ENCODE results near the gene LHFPL6. TPM values are rescaled to one million over a fixed set of nuclear protein-coding genes. Genes with fewer than 3 reads are reported as not detected.

The LHFPL6 gene
- total RNA-seq, 3 donors from 2014 or later = 54.2 to 99.6 (median 91.7) TPM

- no peaks in the 10 kb centered on the region for H3K4me1 ChIP-seq
- DNase-seq (ENCODE audit: low spot score in 2 of 2) = no peak
- peaks cover 0 to 3% of the 10 kb centered on the region in 2 donors for H3K9me3 ChIP-seq
- no peak overlapping the region for H3K27ac ChIP-seq
- no peak overlapping the region for H3K4me3 ChIP-seq
- intact Hi-C loops (cut with DNase I; ENCODE audit: low total_unique reads) = no loop called here
- H3K27me3 ChIP-seq = no peaks in the 10 kb centered on the region
- H3K36me3 ChIP-seq = no peaks in the 10 kb centered on the region
- TF ChIP-seq POLR2AphosphoS5 (IDR thresholded peaks at IDR 0.05) = no peak
- no peak for TF ChIP-seq CTCF (IDR thresholded peaks at IDR 0.05)
- TF ChIP-seq POLR2A (IDR thresholded peaks at IDR 0.05) = no peak
Observed at GRCh38 chr13:39336207-39336606, 266.8 kb downstream of the LHFPL6 start.

- Histone ChIP-seq H3K27ac (no peak overlapping the region), H3K27me3 (no peaks in the 10 kb centered on the region), H3K36me3 (no peaks in the 10 kb centered on the region), H3K4me3 (no peak overlapping the region), H3K4me1 (no peaks in the 10 kb centered on the region), H3K9me3 (peaks cover 0 to 3% of the 10 kb centered on the region in 2 donors)
- no peak for TF ChIP-seq POLR2A (IDR thresholded peaks at IDR 0.05)
- no peak for TF ChIP-seq CTCF (IDR thresholded peaks at IDR 0.05)
- TF ChIP-seq POLR2AphosphoS5 (IDR thresholded peaks at IDR 0.05) = no peak
- intact Hi-C loops (cut with DNase I; ENCODE audit: low total_unique reads) = no loop called here
- DNase-seq (ENCODE audit: low spot score in 2 of 2) = no peak
Observed at GRCh38 chr13:39335721-39336120, 267.3 kb downstream of the LHFPL6 start.

- no peak for DNase-seq (ENCODE audit: low spot score in 2 of 2)
- Histone ChIP-seq H3K36me3 (no peaks in the 10 kb centered on the region), H3K9me3 (peaks cover 0 to 3% of the 10 kb centered on the region in 2 donors), H3K27me3 (no peaks in the 10 kb centered on the region), H3K4me1 (no peaks in the 10 kb centered on the region), H3K4me3 (no peak overlapping the region), H3K27ac (no peak overlapping the region)
- TF ChIP-seq CTCF (IDR thresholded peaks at IDR 0.05) = no peak
- no peak for TF ChIP-seq POLR2A (IDR thresholded peaks at IDR 0.05)
- no peak for TF ChIP-seq POLR2AphosphoS5 (IDR thresholded peaks at IDR 0.05)
- intact Hi-C loops (cut with DNase I; ENCODE audit: low total_unique reads) = no loop called here
Observed at GRCh38 chr13:39330504-39330903, 272.5 kb downstream of the LHFPL6 start.

DNA sequence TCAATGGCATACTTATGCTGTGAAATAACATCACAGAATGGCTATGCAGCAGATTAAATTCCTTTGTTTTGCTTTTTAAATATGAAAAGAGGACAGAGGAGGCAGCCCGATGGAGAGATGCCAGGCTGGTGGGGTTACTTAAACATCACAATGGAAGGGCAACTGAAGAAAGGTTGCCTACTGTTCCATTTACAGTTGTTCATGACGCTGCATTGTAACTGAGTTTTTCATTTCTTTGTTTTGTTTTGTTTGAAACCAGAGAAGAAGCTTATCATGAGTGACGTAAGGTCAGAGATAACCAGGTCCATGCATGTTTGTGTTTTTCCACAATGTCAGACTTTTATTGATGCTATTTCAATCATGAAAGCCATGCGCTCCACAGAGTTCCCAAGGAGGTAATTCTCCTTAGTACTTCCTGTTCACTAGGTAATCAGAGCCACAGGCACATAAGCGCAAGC is 273.8 kb downstream of the LHFPL6 start:
- Histone ChIP-seq H3K4me3 (no peak overlapping the region), H3K27ac (no peak overlapping the region), H3K27me3 (no peaks in the 10 kb centered on the region), H3K36me3 (no peaks in the 10 kb centered on the region), H3K4me1 (no peaks in the 10 kb centered on the region), H3K9me3 (peaks cover 0 to 3% of the 10 kb centered on the region in 2 donors)
- no peak for DNase-seq (ENCODE audit: low spot score in 2 of 2)
- TF ChIP-seq CTCF (IDR thresholded peaks at IDR 0.05) (no peak), POLR2AphosphoS5 (IDR thresholded peaks at IDR 0.05) (no peak)
- intact Hi-C loops (cut with DNase I; ENCODE audit: low total_unique reads) = no loop called here

DNA sequence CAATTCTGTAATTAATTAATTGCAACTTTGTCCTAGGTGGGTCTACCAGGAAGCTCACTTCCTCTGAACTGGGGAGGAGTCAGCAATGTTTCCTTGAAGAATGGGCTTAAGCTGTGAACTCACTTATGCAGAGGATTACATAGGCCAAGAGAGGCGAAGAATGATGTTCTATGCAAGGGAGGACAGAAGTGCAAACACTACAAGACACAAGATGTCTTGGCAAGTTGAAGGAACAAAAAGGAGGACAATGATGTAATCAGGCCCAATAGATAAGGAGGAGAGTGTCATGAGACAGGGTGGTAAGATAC is 275.9 kb downstream of the LHFPL6 start:
- no peaks in the 10 kb centered on the region for H3K4me1 ChIP-seq
- TF ChIP-seq POLR2A (IDR thresholded peaks at IDR 0.05) = no peak
- TF ChIP-seq POLR2AphosphoS5 (IDR thresholded peaks at IDR 0.05) = no peak
- no peak for TF ChIP-seq CTCF (IDR thresholded peaks at IDR 0.05)
- no peaks in the 10 kb centered on the region for H3K27me3 ChIP-seq
- intact Hi-C loops (cut with DNase I; ENCODE audit: low total_unique reads) = no loop called here
- no peak for DNase-seq (ENCODE audit: low spot score in 2 of 2)
- peak overlapping the region in 1 of 2 donors; percentile 46 for H3K27ac ChIP-seq
- H3K4me3 ChIP-seq = no peak overlapping the region
- no peaks in the 10 kb centered on the region for H3K9me3 ChIP-seq
- H3K36me3 ChIP-seq = no peaks in the 10 kb centered on the region
